Kidney (tissue), 14 donors: Measurements from ENCODE around the gene BMP4. TPM values are rescaled to one million over a fixed set of nuclear protein-coding genes. Genes with fewer than 3 reads are reported as not detected.

ENCODE experiments used
- DNase-seq, 5 donors: peaks; one replicate each; pipeline ENCODE4 v3.0.0-alpha.2; 2013 to 2020
- FAIRE-seq: peaks from 2 replicates; lab custom pipeline; 2012; peaks lifted over from hg19 to GRCh38; lab: Jason Lieb, UNC
- H3K27ac ChIP-seq, 2 donors: one replicate each; pipeline ENCODE4 v1.7.0; 2013; ENCODE audit warnings: low read depth in 2 of 2, low read length in 2 of 2, inconsistent platforms in 1 of 2
- H3K27me3 ChIP-seq: one replicate; pipeline ENCODE4 v1.7.1; 2013; ENCODE audit warnings: low read length, inconsistent platforms; ENCODE audit not compliant: control insufficient read depth, insufficient read depth
- H3K36me3 ChIP-seq, 3 donors: one replicate each; pipeline versions ENCODE4 v1.7.0 to v1.7.1; 2013; ENCODE audit warnings: low read length in 3 of 3, control low read depth in 1 of 3, inconsistent platforms in 1 of 3; ENCODE audit not compliant: insufficient read depth in 3 of 3, control insufficient read depth in 2 of 3
- H3K4me1 ChIP-seq, 3 donors: one replicate each; pipeline versions ENCODE4 v1.7.0 to v1.7.1; 2013; ENCODE audit warnings: low read length in 3 of 3, inconsistent platforms in 1 of 3, low read depth in 1 of 3; ENCODE audit not compliant: control insufficient read depth in 2 of 3, insufficient read depth in 2 of 3
- H3K4me3 ChIP-seq, 3 donors: one replicate each; pipeline versions ENCODE4 v1.7.0 to v1.8.1; 2013; ENCODE audit warnings: low read length in 3 of 3, control low read depth in 1 of 3, inconsistent platforms in 1 of 3
- H3K9ac ChIP-seq, 3 donors: one replicate each; pipeline versions ENCODE4 v1.7.0 to v1.7.1; 2013; ENCODE audit warnings: low read length in 3 of 3, control low read depth in 1 of 3, inconsistent platforms in 1 of 3
- H3K9me3 ChIP-seq, 3 donors: one replicate each; pipeline versions ENCODE4 v1.7.0 to v1.7.1; 2013; ENCODE audit warnings: low read length in 3 of 3, control low read depth in 1 of 3, inconsistent platforms in 1 of 3; ENCODE audit not compliant: control insufficient read depth in 2 of 3, insufficient read depth in 1 of 3
- intact Hi-C: fragments of 100-400 bp; cut with DNase I; formaldehyde crosslinking; loops from one replicate; pipeline ENCODE4 v1.11.1; 2022
- polyA plus RNA-seq: library from polyadenylated mRNA; stranded (reverse); fragments of 350-450 nt; fragmentation: Illumina TruSeq; extraction: RNeasy Lipid Tissue Mini Kit (QIAGEN cat#74804); gene quantifications from one replicate; pipeline ENCODE4 v1.2.3, GENCODE V29; 2014; ENCODE audit warnings: low read depth, low replicate concordance; ENCODE audit not compliant: insufficient read depth
- total RNA-seq: library from RNA; stranded (reverse); fragmentation: NEBNext Ultra II Directional; extraction: Animal tissue kit (Norgen Biotek cat#: 25700); gene quantifications from one replicate; pipeline ENCODE4 v1.2.1, GENCODE V29; 2021
- TF ChIP-seq, protein P1 (sequence below): IDR thresholded peaks from 3 replicates; pipeline ENCODE4 v1.5.1; 2012; ENCODE audit warnings: mild to moderate bottlenecking, moderate library complexity, borderline replicate concordance; ENCODE audit not compliant: insufficient read depth; ENCODE audit errors: extremely low read depth
- donor health status: control.
- donor health status: control.
- donor health status: control.
- donor health status: control.
- donor health status: control.
- donor health status: DM: yes; HTN: yes; CAD: no.
- donor health status: Normal renal cell carcinoma (clear cell type).

BMP4 gene
- total and polyA plus RNA-seq, 2 donors from 2014 or later: 9.9 to 11.2 TPM

- Histone ChIP-seq H3K27ac (no peak overlapping the region), H3K36me3 (no peaks in the 10 kb centered on the region), H3K9me3 (no peaks in the 10 kb centered on the region), H3K4me1 (peaks cover 0 to 8% (median 5%) of the 10 kb centered on the region in 3 donors), H3K4me3 (no peak overlapping the region), H3K9ac (no peak overlapping the region), H3K27me3 (no peaks in the 10 kb centered on the region)
- TF ChIP-seq, protein P1, sequence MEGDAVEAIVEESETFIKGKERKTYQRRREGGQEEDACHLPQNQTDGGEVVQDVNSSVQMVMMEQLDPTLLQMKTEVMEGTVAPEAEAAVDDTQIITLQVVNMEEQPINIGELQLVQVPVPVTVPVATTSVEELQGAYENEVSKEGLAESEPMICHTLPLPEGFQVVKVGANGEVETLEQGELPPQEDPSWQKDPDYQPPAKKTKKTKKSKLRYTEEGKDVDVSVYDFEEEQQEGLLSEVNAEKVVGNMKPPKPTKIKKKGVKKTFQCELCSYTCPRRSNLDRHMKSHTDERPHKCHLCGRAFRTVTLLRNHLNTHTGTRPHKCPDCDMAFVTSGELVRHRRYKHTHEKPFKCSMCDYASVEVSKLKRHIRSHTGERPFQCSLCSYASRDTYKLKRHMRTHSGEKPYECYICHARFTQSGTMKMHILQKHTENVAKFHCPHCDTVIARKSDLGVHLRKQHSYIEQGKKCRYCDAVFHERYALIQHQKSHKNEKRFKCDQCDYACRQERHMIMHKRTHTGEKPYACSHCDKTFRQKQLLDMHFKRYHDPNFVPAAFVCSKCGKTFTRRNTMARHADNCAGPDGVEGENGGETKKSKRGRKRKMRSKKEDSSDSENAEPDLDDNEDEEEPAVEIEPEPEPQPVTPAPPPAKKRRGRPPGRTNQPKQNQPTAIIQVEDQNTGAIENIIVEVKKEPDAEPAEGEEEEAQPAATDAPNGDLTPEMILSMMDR: no peak
- intact Hi-C loops: no loop called here
- DNase-seq (peak in 2 of 5 donors; percentile 38 to 43), FAIRE-seq (no peak)
These were observed 7.6 kb upstream of the BMP4 start for GRCh38 chr14:53964249-53964648.

DNA sequence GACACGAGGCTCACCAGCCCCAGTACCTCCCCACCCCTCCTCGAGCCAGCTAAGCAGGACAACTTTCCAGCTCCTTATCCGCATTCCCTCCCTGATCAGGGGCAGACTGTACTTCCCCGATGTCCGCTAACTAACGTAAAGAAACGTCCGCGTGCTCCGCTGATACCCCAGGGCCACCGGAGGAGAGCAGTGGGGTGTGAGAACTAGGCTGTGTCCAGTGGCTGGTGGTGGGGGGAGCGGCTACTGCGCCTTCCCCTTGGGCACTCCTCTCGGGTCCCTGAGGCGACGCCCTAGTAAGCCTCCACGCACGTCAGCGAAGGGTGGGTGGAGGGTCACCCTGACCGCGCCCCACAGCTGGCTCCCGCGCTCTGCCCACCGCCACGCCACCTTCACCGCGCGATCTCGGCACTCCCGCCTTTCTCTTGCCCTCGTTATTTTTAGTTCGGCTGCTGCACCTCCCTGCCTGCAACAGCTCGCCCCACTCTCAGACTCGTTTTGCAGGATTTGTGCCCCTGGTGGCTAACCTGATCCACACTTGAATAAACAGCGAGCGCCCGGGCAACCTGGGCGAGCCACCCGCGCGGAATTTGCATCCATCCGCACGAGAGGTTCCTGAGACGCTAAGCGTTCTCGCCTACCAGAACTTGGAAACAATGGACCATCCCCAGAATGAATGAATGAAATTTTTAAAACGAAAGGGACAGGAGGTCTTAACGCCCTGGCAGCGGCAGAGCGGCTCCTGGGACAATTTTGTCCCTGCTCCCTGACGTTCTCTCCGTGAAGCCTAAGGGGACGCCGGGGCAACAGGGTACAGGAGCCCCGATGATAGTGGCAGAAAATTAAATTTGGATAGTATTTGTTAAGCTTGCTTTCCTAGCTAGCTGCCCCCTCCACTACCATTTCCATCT lies 6.9 kb upstream of the BMP4 start:
- Histone ChIP-seq H3K27me3 (no peaks in the 10 kb centered on the region), H3K36me3 (no peaks in the 10 kb centered on the region), H3K9me3 (no peaks in the 10 kb centered on the region), H3K9ac (peak overlapping the region in 2 of 3 donors; percentile 9 to 47), H3K4me3 (peak overlapping the region; percentile 36 to 61 (median 43)), H3K4me1 (peaks cover 0 to 8% (median 5%) of the 10 kb centered on the region in 3 donors), H3K27ac (no peak overlapping the region)
- no peak for FAIRE-seq
- DNase-seq: peak; percentile 75 to 86 (median 83)
- intact Hi-C loops: no loop called here
- TF ChIP-seq, protein P1: peak; percentile 28

GRCh38 chr14:53962953-53963319 lies 6.3 kb upstream of the BMP4 start:
- H3K9me3 ChIP-seq: no peaks in the 10 kb centered on the region
- H3K27me3 ChIP-seq: no peaks in the 10 kb centered on the region
- H3K9ac ChIP-seq: peak overlapping the region in 1 of 3 donors; percentile 47
- TF ChIP-seq, protein P1: no peak
- no peaks in the 10 kb centered on the region for H3K36me3 ChIP-seq
- H3K4me1 ChIP-seq: peaks cover 0 to 8% (median 5%) of the 10 kb centered on the region in 3 donors
- no peak overlapping the region for H3K27ac ChIP-seq
- intact Hi-C loops: no loop called here
- FAIRE-seq (no peak), DNase-seq (no peak)
- H3K4me3 ChIP-seq: peak overlapping the region in 2 of 3 donors; percentile 17 to 61
